Epithelial cell of esophagus (primary cell): ENCODE measurements around the gene SOSTDC1.

ENCODE experiments used
- DNase-seq: peaks from one replicate; pipeline ENCODE4 v3.0.0; 2010; ENCODE audit warnings: low read depth
- H3K4me3 ChIP-seq: 2 replicates; pipeline ENCODE4 v1.5.1; 2011; ENCODE audit warnings: mild to moderate bottlenecking, low read length, control low read depth
- TF ChIP-seq, protein P1 (sequence below): IDR thresholded peaks from 2 replicates; pipeline ENCODE4 v1.5.1; 2011; ENCODE audit warnings: low read depth, mild to moderate bottlenecking, low read length, control low read depth, inconsistent platforms; ENCODE audit not compliant: insufficient read depth; ENCODE audit errors: missing control alignments

The SOSTDC1 gene

DNA sequence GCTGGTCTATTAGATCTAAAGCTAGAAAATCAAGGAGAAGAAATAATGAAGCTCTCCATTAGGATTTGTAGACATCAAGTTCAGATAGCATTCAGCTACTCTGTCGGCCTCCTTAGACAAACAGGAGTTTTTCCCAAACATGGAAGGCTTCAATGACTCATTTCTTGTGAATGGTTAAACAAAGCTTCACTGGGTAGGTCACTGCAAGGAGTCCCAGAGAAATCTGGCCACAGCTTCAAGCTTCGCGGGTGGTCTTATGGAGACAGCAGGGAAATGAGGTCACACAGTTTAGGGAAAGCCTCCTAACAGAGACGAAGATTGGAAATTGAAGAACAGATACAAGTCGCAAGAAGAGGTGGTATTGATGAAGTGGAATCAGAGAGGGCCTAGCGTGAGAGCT lies 38.5 kb upstream of the SOSTDC1 start:
- TF ChIP-seq, protein P1, sequence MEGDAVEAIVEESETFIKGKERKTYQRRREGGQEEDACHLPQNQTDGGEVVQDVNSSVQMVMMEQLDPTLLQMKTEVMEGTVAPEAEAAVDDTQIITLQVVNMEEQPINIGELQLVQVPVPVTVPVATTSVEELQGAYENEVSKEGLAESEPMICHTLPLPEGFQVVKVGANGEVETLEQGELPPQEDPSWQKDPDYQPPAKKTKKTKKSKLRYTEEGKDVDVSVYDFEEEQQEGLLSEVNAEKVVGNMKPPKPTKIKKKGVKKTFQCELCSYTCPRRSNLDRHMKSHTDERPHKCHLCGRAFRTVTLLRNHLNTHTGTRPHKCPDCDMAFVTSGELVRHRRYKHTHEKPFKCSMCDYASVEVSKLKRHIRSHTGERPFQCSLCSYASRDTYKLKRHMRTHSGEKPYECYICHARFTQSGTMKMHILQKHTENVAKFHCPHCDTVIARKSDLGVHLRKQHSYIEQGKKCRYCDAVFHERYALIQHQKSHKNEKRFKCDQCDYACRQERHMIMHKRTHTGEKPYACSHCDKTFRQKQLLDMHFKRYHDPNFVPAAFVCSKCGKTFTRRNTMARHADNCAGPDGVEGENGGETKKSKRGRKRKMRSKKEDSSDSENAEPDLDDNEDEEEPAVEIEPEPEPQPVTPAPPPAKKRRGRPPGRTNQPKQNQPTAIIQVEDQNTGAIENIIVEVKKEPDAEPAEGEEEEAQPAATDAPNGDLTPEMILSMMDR = no peak
- no peak overlapping the region for H3K4me3 ChIP-seq
- no peak for DNase-seq

- H3K4me3 ChIP-seq = no peak overlapping the region
- no peak for DNase-seq
- TF ChIP-seq, protein P1 = no peak
These were observed 36.8 kb upstream of the SOSTDC1 start for GRCh38 chr7:16502303-16502702.

DNA sequence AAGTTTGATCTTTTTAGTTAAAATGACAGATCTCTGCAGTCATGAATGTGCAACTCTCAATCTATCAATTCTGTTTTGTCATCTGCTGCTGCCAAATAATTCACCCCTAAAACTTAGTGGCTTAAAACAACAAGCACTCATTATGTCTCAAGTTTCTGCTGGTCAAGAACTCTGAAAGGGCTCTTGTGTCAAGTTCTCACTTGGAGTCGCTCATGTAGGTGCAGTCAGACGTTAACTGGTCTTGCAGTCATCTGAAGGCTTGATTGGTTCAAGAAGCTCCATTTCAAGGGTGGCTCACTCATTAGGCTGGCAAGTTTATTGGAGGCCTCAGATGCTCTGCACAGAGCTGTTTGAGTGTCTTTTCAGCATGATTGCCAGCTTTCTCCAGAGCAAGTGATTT lies 32.6 kb upstream of the SOSTDC1 start:
- TF ChIP-seq, protein P1 = no peak
- H3K4me3 ChIP-seq = no peak overlapping the region
- no peak for DNase-seq

DNA sequence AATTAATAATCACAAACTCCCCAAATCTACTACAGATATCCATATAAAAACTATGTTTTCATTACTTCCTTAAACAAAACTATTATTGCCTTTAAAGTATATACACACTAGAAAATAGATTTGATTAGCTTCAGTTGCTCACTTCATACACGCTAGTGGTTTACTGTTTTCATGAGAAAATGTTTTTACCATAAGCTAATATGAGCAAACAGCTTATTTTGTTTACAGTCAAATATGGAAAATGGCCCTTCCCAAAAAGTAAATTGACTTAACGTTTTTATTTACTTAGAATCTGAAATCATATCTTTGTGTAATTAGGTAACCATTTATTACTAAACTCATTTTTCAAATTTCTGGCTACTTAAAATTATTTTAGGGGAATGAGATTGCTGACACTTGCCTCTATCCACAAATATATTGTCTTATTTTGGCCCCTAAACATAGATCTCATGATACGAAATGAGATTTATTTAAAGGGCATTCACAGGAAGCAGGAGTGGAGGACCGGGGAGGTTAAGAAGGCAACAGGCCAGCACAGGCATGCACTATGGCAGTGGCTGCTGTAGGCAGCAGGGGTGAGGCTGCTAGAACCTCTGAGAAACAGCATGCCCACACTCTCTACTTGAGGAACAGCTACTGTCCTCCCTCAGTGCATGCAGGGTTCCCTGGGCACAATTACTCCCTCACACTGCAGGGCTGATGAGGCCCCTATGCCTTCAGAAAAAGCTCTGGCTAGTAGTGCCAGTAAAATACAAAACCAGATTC lies 29.6 kb upstream of the SOSTDC1 start:
- peak; percentile 46 for DNase-seq
- TF ChIP-seq, protein P1 = no peak
- no peak overlapping the region for H3K4me3 ChIP-seq

GRCh38 chr7:16494551-16494950 lies 29.0 kb upstream of the SOSTDC1 start:
- TF ChIP-seq, protein P1 = no peak
- no peak overlapping the region for H3K4me3 ChIP-seq

GRCh38 chr7:16493266-16493665 lies 27.7 kb upstream of the SOSTDC1 start:
- H3K4me3 ChIP-seq = no peak overlapping the region
- TF ChIP-seq, protein P1 = no peak
- no peak for DNase-seq

More at GRCh38 chr7:16494551-16494950, 29.0 kb upstream of the SOSTDC1 start:
- no peak for DNase-seq

- H3K4me3 ChIP-seq = no peak overlapping the region
- TF ChIP-seq, protein P1 = no peak
- DNase-seq = peak; percentile 35
These were observed 27.1 kb upstream of the SOSTDC1 start for GRCh38 chr7:16492513-16493062.
